Fibroblast of the aortic adventitia (primary cell): ENCODE results near the gene CREB1. TPM values are rescaled to one million over a fixed set of nuclear protein-coding genes. Genes with fewer than 3 reads are reported as not detected.

ENCODE experiments used
- DNase-seq: peaks from one replicate; pipeline ENCODE4 v3.0.0-alpha.2; 2010; ENCODE audit warnings: low read depth
- H3K4me3 ChIP-seq: 2 replicates; pipeline ENCODE4 v1.5.1; 2011; ENCODE audit warnings: low read depth, mild to moderate bottlenecking, control low read depth, low read length, moderate library complexity
- CTCF ChIP-seq: IDR thresholded peaks from 2 replicates; pipeline ENCODE4 v1.5.1; 2011; ENCODE audit warnings: mild to moderate bottlenecking, low read length, control low read depth, inconsistent platforms; ENCODE audit not compliant: insufficient read depth
- total RNA-seq: library from RNA; depleted of rRNA; stranded (reverse); fragments of >200 nt; gene quantifications from 2 replicates; pipeline ENCODE4 v1.2.3, GENCODE V29; 2012; ENCODE audit warnings: low replicate concordance

The CREB1 gene
- 28.6 and 52.4 TPM in 2 replicates for total RNA-seq

GRCh38 chr2:207529330-207530159, at the start of gene CREB1:
Gene CREB1 (plus strand): TSS chr2:207529962. CDS start chr2:207555636, 25,674 bp downstream.
- peak; percentile 98 for DNase-seq
- H3K4me3 ChIP-seq, result peak within 1 kb of the TSS; percentile 78
- TF ChIP-seq CTCF, result no peak

GRCh38 chr2:207480521-207481040, 49.2 kb upstream of the CREB1 start:
- TF ChIP-seq CTCF, result no peak
- no peak for DNase-seq
- H3K4me3 ChIP-seq, result no peak overlapping the region

- no peak overlapping the region for H3K4me3 ChIP-seq
- no peak for DNase-seq
- peak; percentile 1 for TF ChIP-seq CTCF
These were observed 47.8 kb upstream of the CREB1 start for GRCh38 chr2:207481924-207482323.

GRCh38 chr2:207482630-207483029, 47.1 kb upstream of the CREB1 start:
- H3K4me3 ChIP-seq, result no peak overlapping the region
- no peak for TF ChIP-seq CTCF
- DNase-seq, result no peak

- DNase-seq, result no peak
- no peak for TF ChIP-seq CTCF
- no peak overlapping the region for H3K4me3 ChIP-seq
These were observed 46.7 kb upstream of the CREB1 start for GRCh38 chr2:207483066-207483465.

- no peak for TF ChIP-seq CTCF
- DNase-seq, result no peak
These were observed 46.3 kb upstream of the CREB1 start for GRCh38 chr2:207483477-207483876.

More at GRCh38 chr2:207483477-207483876, 46.3 kb upstream of the CREB1 start:
- no peak overlapping the region for H3K4me3 ChIP-seq
